NCI-H524 (cell line): Measurements from ENCODE around the gene DAB1.

ENCODE experiments used
- DNase-seq, 2 experiments: peaks; one replicate each; lab custom pipeline; 2025; lab: John Stamatoyannopoulos, UW

Gene DAB1

DNA sequence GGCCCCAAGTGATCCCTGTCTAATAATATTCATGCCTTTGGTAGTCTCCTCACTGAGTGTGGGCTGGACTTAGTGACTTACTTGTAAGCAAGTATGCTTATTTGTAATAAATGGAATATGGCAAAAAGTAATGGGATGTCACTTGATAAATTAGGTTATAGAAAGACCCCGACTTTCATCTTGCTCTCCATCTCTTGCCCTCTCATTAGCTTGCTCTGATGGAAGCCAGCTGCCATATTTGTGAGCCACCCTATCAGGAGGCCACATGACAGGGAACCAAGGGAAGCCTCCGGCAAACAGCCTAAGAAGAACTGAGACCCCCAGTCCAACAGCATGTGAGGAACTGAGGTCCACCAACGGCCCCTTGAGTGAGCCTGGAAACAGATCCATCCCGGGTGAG is 107.0 kb downstream of the DAB1 start:
- no peak for DNase-seq

GRCh38 chr1:57316291-57316690 is 107.6 kb downstream of the DAB1 start:
- no peak for DNase-seq

- DNase-seq: no peak
Observed at GRCh38 chr1:57312869-57313268, 111.0 kb downstream of the DAB1 start.

DNA sequence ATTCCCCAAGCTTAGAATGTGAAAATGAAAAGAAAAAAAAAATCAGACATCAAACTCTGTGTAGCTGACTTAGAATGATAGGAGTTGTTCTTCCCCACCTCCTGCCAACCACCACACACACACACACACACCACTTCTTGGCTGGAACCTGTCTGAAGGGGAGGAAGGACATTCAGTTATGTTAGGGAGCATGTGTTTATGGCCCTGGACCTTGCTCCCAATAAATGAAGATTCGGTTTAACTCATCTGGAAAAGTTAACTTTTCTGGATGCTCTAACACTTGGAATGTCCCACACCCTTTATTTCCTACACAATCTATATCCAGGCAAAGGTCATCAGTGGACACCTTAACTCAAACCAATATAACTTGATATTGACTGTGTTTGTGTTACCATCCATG is 112.4 kb downstream of the DAB1 start:
- no peak for DNase-seq

DNA sequence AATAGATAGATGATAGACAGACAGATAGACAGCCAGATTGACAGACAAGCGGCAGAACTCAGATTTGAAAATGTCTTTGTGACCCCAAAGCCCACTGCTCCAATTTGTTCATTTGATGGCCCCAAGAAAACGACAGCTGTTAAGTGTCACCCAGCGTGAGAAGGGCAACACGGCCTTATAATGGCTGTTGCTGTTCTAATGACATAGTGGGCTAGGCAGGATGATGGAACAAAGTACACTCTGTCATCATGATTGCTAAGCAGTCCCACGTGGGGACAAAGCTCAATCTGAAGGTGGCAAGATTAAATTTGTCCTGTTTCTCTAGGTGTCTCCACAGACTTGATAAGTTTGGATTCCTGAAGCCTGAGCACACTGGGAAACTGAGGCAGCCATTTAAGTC is 112.9 kb downstream of the DAB1 start:
- no peak for DNase-seq

GRCh38 chr1:57309630-57310029 is 114.2 kb downstream of the DAB1 start:
- no peak for DNase-seq

DNA sequence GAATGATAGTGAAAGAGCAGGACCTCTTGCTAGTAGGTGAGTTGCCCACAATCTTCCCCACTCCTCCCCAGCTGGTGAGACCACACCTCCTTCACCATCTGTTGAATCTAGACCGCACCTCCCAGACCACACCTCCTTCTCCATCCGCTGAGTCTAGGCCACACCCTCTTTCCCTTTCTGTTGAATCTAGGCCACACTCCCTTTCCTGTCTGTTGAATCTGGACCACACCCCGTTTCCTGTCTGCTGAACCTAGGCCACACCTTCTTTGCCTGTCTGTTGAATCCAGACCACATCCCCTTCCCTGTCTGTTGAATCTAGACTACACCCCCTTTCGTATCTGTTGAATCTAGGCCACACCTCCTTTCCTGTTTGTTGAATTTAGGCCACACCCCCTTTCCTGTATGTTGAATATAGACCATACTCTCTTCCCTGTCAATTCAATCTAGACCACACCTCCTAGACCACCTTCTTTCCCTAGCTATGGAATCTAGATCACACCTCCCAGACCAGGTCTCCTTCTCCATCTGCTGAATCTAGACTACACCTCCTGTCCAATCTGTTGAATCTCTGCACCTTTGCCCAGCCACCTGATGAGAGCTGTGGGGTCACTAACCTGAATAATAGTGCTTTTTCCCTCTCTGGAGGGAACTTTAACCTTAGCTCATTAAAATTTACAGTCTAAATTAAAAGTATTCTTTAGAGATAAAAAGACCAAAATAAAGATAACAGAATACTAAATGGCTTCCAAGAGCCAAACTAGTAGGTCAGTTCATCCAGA is 116.3 kb downstream of the DAB1 start:
- peak in 1 of 2 experiments; percentile 3 for DNase-seq

DNA sequence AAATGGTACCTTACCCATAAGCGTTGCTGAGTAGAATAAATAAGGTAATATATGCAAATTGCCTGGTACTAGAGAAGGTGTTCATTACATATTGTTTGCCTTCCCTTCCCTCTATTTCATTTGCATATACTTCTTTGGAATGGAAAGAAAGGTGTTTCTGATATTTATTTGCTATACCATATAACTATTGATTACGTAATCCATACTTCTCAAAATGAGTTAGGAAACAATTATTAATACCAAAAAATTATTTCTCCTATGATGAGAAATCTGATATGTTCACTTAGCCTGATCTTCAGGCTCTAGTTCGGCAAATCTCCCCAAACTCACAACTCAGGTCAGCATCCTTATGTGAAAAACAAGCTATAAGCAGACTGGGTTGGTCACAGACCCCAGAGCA is 119.3 kb downstream of the DAB1 start:
- DNase-seq: no peak

DNA sequence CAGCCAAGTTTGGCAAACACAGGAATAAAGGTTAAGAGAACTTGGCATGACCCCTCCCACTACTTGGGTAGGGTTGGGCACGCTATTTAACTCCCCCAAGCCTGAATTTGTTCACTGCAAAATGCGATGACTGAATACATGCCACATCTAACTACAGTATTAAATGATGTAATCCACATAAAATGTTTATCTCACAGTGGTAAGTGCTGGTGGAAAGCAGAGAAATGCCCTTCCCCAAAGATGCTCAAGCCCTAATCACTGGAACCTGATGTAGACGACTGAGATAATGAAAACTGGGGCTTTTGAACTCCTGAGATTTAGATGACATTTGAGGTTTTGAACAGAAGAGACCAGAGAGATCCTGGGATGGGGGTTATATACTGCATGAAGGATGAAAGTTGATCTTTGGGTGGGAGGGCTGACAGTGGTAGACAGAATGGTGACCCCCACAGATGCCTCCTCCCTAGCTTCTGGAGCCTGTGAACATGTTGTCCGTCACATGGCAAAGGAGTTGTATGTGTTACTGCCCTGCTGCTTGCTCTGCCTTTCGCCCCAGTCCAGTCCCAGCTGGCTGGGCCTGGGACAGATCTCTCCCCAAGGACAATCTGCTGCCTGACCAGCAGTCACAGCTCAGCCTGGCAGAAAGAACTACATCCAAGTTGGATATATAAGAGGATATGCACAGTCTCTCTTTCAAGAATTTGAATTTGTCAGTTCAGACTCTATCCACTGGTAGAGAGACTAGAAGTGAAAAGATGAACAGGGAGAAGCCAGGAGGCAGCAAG is 120.9 kb downstream of the DAB1 start:
- no peak for DNase-seq

GRCh38 chr1:57300186-57300585 is 123.7 kb downstream of the DAB1 start:
- no peak for DNase-seq

GRCh38 chr1:57296726-57297250 is 127.1 kb downstream of the DAB1 start:
- no peak for DNase-seq

DNA sequence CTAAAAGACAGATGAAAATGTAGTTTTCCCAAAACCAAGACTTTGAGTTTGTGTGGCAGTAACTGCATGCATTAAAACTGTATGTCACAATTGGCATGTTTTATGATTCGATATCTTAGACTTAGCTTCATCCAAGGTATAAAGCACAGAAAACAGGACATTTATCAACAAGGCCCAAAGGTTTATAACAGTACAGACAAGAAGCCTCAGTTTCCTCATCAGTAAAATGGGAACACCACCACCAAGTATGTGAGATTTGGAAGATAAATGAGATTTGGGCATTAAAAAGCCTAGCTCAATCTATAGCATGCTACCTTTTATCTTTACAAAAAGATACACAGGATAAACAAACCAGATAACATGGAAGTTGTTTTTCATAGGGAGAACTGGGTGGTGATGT is 128.5 kb downstream of the DAB1 start:
- DNase-seq: no peak

GRCh38 chr1:57294177-57294576 is 129.7 kb downstream of the DAB1 start:
- no peak for DNase-seq

DNA sequence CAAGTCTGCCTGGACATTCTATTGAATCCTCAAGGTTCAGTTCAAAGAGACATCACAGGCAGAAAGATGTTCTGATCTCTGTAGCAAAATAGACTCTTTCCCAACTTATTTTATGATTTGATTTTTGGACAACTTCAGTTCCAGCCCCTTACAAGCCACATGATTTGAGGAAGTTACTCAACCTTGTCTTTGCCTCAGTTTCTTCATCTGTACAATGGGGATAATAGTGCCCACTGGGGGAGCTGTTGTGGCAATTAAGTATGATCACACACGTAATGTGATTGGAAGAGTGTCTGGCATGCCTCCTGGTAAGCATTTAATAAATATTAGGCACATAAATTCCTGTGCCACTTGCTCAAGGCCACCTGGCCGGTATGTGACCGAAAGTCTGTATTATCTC is 130.6 kb downstream of the DAB1 start:
- no peak for DNase-seq

DNA sequence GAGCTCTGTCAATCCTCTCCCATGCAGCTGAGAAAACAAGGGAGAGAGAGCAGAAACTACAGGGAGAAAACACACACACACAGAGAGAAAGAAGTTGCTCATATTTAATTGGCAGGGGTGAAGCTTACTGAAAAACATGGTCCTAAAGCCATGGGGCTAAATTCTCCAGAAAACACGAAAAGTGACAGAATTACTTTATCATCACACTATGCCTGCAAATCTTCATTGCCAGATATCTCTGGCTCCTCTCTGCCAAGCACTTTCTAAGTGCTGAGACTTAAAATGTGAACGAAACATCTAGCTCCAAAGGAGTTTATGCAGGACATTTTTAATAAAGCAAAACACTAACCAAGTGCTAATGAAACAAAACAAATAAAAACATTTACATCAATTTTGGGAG is 134.1 kb downstream of the DAB1 start:
- DNase-seq: no peak

- DNase-seq: no peak
Observed at GRCh38 chr1:57285992-57286391, 137.9 kb downstream of the DAB1 start.

DNA sequence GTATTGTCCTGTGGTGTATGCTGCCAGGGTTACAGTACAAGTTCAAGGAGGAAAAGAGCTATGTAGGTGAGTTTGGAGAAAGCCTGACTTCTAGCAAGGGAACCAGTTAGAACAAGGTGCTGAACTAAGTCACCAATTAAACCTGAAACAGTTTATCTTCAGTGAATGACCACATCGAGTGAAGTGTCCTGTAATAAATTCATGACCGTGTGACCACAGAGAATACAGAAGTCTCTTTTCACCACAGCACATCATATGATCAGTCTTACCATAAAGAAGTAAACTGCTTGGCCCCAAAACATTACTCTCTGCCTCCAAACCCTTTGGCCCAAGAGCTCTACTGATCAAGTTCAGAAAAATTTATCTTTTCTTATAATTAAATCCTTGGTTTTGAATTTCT is 141.4 kb downstream of the DAB1 start:
- no peak for DNase-seq

GRCh38 chr1:57281324-57281723 is 142.5 kb downstream of the DAB1 start:
- DNase-seq: no peak

DNA sequence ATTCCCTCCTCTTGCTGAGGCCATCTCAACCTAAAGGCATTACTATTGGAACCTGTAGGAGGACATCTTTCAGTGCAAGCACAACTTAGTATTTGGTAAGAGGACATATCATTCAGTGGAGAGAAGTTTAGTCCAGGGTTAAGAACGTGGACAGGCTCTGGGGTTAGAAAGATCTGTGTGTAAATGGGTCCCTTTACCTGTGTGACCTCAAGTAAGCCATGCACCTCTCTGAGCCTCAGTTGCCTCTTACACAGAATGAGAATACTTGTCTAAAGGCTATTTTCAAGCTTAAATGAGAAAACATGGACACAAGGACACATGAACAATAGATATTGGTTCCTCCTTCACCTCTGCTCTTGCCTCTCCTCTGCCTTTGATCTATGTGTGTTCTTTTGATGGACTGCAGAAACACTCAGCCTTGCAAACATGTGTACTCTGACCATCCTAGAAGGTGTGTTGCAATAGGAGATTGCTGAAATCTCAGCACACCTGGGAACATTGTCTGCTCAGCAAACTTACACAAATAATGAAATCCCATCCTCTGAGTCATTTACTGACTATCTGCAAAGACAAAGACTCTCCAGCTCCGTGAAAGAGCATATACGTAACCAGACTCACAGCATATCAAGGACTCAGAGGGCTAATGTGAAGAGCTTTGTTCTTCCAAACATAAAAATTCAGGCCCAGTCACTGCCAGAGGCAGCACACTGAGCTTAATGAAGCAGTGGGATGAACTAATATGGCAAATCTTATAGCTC is 143.8 kb downstream of the DAB1 start:
- no peak for DNase-seq

DNA sequence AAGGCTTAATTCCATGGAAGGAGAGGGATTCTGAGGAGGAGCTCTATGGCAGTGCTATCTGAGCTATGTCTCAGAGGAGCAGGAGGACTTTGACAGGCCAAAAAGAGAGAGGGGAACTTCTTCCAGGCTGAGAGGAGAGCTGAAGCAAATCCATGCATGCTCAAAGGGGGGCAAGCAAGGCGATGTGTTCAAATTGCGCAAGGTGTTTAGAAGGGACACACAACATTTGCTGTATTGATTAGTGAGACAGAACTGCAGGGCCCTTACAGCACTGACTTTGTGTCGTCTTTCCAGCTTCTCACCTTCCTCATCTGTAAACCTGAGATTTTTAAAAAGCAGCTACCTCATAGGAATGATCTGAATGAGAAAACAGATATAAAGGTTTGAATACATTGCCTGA is 145.3 kb downstream of the DAB1 start:
- DNase-seq: no peak

GRCh38 chr1:57277681-57278080 is 146.2 kb downstream of the DAB1 start:
- no peak for DNase-seq

- no peak for DNase-seq
Observed at GRCh38 chr1:57276918-57277317, 146.9 kb downstream of the DAB1 start.

- DNase-seq: no peak
Observed at GRCh38 chr1:57272601-57273000, 151.3 kb downstream of the DAB1 start.
